Measurements from ENCODE around the gene NUP98. TPM values are rescaled to one million over a fixed set of nuclear protein-coding genes. Genes with fewer than 3 reads are reported as not detected.

Gene NUP98
- total RNA-seq, 1 donor from 2014 or later, result 72.1 TPM

- no peak for DNase-seq
Measured at GRCh38 chr11:3637201-3637600, 160.2 kb downstream of the NUP98 start.

- no peak for DNase-seq
Measured at GRCh38 chr11:3635641-3636375, 161.5 kb downstream of the NUP98 start.

- DNase-seq, result no peak
Measured at GRCh38 chr11:3632070-3632660, 165.2 kb downstream of the NUP98 start.

GRCh38 chr11:3631331-3631730 lies 166.0 kb downstream of the NUP98 start:
- no peak for DNase-seq

- no peak for DNase-seq
Measured at GRCh38 chr11:3627291-3627690, 170.1 kb downstream of the NUP98 start.

GRCh38 chr11:3626250-3626960 lies 170.9 kb downstream of the NUP98 start:
- DNase-seq, result no peak

Small RNA genes within 50 kb of the gene (small RNA-seq; reads per million reads assigned to genes)
- gene RF00019, result not detected
- gene RNU6-1143P, result not detected
- gene RNU7-50P, result not detected

Other genes starting within 250 kb of the NUP98 start
- gene ART5, start 155.6 kb downstream of the NUP98 start, total RNA-seq, result 0.62 TPM
- 0.16 TPM for gene ART1, start 152.4 kb downstream of the NUP98 start, total RNA-seq
- gene CHRNA10, start 126.2 kb downstream of the NUP98 start, total RNA-seq, result not detected
- gene PGAP2, start 11.0 kb upstream of the NUP98 start, total RNA-seq, result 9.4 TPM
- 2.0 TPM for gene RHOG, start 43.4 kb upstream of the NUP98 start, total RNA-seq
- 12.3 TPM for gene STIM1, start 58.1 kb upstream of the NUP98 start, total RNA-seq

Data from occipital lobe (tissue), 3 donors.